Measurements from ENCODE around the gene MORN1.

GRCh38 chr1:2304921-2305681, 86.3 kb downstream of the MORN1 start:
- TF ChIP-seq CTCF (IDR thresholded peaks at IDR 0.05) (no peak), POLR2A (IDR thresholded peaks at IDR 0.05) (no peak)

All from right lobe of liver (tissue), 4 donors.